Astrocyte of the spinal cord (primary cell): ENCODE results near the gene KIF5A.
"Not testable (repeated sequence)": the region's sequence is repeated elsewhere in the genome, so short reads cannot be mapped to it uniquely, and the experiment has no call there.

Source experiments
- DNase-seq: peaks from one replicate; pipeline ENCODE4 v3.0.0; 2011; ENCODE audit warnings: low read depth, low spot score
- H3K4me3 ChIP-seq: 2 replicates; pipeline ENCODE4 v1.5.1; 2011; ENCODE audit warnings: low read depth, mild to moderate bottlenecking, low read length, moderate library complexity
- in situ Hi-C: cut with HindIII; loops from 2 replicates; pipeline ENCODE4 v1.10.0; 2017; ENCODE audit warnings: low sequenced_read_pairs
- TF ChIP-seq, protein P1 (sequence below): IDR thresholded peaks from 2 replicates; pipeline ENCODE4 v1.5.1; 2012; ENCODE audit warnings: low read depth, mild to moderate bottlenecking, low read length, inconsistent platforms

KIF5A gene

DNA sequence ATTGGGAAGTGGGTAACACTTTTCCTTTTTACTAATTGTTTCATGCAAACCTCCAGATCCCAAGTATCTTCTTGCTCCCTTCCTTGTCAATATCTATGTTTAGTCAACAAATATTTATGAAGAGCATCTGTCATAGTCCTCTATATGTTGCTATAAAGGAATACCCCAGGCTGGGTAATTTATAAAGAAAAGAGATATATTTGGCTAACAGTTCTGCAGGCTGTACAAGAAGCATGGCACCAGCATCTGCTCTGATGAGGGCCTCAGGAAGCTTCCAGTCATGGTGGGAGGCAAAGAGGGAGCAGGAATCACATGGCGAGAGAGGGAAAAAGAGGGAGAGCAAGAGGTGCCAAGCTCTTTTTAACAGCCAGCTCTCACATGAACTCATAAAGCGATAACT, 4.6 kb downstream of the KIF5A start:
- TF ChIP-seq, protein P1, sequence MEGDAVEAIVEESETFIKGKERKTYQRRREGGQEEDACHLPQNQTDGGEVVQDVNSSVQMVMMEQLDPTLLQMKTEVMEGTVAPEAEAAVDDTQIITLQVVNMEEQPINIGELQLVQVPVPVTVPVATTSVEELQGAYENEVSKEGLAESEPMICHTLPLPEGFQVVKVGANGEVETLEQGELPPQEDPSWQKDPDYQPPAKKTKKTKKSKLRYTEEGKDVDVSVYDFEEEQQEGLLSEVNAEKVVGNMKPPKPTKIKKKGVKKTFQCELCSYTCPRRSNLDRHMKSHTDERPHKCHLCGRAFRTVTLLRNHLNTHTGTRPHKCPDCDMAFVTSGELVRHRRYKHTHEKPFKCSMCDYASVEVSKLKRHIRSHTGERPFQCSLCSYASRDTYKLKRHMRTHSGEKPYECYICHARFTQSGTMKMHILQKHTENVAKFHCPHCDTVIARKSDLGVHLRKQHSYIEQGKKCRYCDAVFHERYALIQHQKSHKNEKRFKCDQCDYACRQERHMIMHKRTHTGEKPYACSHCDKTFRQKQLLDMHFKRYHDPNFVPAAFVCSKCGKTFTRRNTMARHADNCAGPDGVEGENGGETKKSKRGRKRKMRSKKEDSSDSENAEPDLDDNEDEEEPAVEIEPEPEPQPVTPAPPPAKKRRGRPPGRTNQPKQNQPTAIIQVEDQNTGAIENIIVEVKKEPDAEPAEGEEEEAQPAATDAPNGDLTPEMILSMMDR = no peak
- H3K4me3 ChIP-seq = no peak overlapping the region
- DNase-seq = no peak
- in situ Hi-C loops = no loop called here

DNA sequence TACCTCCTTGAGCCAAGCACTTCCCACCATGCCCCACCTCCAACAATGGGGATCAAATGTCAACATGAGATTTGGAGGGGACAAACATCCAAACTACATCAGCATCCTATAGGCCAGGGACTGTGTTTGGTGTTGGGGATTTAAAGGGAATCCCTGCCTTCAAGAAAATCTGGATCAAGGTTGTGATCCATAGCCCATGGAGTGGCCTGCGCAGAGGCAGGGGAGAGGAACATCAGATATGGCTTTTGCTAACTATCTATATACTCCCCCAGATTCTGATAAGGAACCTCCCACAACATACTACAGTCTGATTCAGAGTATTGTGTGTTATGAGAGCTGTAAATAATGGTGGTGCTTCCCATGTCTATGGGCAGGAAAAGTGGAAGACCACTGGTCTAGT, 5.1 kb downstream of the KIF5A start:
- H3K4me3 ChIP-seq = no peak overlapping the region
- TF ChIP-seq, protein P1 = no peak
- no peak for DNase-seq
- in situ Hi-C loops = no loop called here

DNA sequence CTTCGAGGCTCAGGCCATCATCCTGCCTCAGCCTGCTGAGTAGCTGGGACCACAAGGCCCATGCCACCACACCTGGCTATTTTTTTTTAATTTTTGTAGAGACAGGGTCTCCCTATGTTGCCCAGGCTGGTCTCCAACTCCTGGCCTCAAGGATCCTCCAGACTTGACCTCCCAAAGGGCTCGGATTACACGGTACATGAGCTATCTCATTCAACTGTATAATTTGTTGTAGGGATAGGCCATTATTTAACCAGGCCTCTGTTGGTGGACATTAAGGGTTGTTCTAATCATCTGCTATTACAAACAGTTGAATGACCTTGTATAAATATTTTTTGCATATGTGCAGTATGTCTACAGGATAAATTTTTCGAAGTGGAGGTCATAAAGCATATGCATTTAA, 9.0 kb downstream of the KIF5A start:
- TF ChIP-seq, protein P1 = no peak
- DNase-seq = no peak
- H3K4me3 ChIP-seq = no peak overlapping the region
- in situ Hi-C loops = no loop called here

DNA sequence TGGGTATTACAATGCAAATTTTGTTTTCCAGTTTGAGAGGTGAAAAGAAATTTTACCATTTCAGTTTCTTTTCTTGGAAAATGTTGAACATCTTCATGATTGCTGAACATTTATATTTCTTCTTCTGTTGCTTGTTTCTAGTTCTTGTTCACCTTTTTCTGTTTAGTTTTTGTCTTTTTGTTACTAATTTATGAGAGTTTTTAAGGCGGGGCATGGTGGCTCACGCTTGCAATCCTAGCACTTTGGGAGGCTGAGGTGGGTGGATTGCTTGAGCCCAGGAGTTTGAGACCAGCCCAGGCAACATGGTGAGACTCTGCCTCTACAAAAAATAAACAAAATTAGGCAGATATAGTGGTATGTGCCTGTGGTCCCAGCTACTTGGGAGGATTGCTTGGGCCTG, 10.7 kb downstream of the KIF5A start:
- in situ Hi-C loops = no loop called here
- no peak overlapping the region for H3K4me3 ChIP-seq
- DNase-seq = no peak
- TF ChIP-seq, protein P1 = no peak

DNA sequence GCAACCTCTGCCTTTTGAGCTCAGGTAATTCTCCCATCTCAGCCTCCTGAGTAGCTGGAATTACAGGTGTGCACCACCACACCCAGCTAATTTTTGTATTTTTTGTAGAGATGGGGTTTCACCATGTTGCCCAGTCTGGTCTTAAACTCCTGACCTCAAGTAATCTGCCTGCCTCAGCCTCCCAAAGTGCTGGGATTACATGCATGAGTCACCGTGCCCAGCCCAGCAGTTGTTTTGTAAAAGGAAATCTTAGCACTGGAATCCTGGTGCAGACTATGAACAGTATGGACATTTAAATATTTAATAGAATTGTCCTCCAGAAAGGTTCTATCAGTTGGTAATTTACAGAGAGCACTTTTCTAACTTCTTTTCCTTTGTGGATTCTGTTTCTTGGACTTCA, 11.3 kb downstream of the KIF5A start:
- DNase-seq, in situ Hi-C loops: not testable (repeated sequence)

DNA sequence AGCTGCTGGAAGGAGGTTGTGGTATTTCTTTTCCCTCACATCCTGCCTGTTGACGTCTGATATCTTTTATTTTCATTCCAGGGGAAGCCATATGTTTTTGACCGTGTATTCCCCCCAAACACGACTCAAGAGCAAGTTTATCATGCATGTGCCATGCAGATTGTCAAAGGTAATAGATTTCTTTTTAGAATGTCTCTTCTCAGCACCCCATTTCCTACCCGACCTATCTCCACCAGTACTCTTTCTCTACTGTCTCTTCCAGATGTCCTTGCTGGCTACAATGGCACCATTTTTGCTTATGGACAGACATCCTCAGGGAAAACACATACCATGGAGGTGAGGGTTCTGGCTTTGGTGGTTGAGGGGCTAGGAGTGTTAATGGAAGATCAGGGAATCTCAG, 13.5 kb downstream of the KIF5A start:
- no peak overlapping the region for H3K4me3 ChIP-seq
- TF ChIP-seq, protein P1 = no peak
- in situ Hi-C loops = no loop called here
- DNase-seq = no peak

More for the DNA sequence above, 11.3 kb downstream of the KIF5A start:
- H3K4me3 ChIP-seq = not testable (repeated sequence)

DNA sequence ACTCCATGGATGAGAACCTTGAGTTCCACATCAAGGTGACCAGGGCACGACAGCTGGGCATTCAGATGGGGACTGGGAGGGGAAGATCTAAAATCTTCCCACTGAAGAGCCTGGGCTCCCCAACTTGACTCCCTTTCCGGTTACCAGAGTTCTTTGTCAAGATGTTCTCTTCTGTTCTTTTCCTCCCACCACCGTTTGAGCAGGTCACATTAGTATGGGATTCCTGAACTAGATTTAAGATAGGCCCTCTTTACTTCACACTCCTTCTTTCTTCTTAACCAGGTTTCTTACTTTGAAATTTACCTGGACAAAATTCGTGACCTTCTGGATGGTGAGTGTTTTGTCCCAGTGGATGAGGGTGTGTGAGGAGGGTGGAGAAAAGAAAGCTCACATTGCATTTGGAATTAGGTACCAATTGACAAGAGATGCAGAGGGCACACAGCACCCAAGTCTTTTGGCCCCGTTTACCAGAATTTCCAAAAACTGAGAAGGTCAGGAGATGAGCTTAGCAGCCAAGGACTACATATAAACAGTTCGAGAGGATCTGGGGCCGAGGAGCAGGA, 14.4 kb downstream of the KIF5A start:
- in situ Hi-C loops = no loop called here
- TF ChIP-seq, protein P1 = no peak
- no peak for DNase-seq
- H3K4me3 ChIP-seq = no peak overlapping the region
